Skin epidermis (tissue), 12 donors: Measurements from ENCODE around the gene NCOA3.
"Not testable (repeated sequence)": the region's sequence is repeated elsewhere in the genome, so short reads cannot be mapped to it uniquely, and the experiment has no call there.

Experiments
- H3K27ac ChIP-seq, 21 experiments: fragments of 200-600 bp; sonication (generic) in 11 of 21; one replicate each; pipeline ENCODE4 v1.5.0; 2020; ENCODE audit warnings: mild to moderate bottlenecking in 3 of 21, inconsistent platforms in 2 of 21, moderate library complexity in 2 of 21
- H3K4me3 ChIP-seq, 7 experiments: fragments of 200-600 bp; sonication (generic) in 2 of 7; one replicate each; pipeline ENCODE4 v1.5.0; 2020; ENCODE audit warnings: inconsistent platforms in 2 of 7, mild to moderate bottlenecking in 2 of 7, moderate library complexity in 1 of 7

Gene NCOA3

DNA sequence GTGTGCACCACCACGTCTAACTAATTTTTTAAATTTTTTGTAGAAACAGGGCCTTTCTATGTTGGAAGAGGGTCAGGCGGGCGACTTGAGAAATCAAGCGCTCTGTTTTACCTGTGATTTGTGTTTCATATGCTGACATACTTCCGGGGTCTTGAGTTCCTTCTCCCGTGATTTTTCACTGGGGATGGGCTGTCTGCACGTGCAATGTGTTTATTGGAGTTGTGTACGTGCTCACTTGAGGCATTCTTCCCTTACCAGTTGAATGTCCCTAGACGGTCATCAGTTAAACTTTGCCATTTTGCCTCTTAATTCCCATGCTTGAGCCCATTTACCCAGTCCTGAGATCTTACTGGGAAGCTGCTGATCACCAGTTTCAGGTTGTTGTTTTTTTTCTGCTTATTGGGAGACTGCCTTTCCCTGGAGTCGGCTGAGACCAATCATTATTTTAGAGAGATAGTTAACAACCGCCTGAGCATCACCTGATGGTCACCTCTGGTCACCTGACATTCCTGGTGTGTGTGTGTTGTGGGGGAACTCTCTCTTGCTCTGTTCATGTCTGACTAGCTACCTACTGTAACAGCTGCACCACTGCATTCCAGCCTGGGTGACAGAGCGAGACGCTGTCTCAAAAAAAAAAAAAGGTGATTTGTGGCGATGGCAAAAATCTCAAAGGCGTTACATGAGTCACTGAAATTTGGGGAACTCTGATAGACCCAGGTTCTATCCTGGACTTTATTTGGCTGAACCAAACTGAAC lies 34.8 kb upstream of the NCOA3 start:
- no peak overlapping the region for H3K27ac ChIP-seq
- H3K4me3 ChIP-seq = no peak overlapping the region

DNA sequence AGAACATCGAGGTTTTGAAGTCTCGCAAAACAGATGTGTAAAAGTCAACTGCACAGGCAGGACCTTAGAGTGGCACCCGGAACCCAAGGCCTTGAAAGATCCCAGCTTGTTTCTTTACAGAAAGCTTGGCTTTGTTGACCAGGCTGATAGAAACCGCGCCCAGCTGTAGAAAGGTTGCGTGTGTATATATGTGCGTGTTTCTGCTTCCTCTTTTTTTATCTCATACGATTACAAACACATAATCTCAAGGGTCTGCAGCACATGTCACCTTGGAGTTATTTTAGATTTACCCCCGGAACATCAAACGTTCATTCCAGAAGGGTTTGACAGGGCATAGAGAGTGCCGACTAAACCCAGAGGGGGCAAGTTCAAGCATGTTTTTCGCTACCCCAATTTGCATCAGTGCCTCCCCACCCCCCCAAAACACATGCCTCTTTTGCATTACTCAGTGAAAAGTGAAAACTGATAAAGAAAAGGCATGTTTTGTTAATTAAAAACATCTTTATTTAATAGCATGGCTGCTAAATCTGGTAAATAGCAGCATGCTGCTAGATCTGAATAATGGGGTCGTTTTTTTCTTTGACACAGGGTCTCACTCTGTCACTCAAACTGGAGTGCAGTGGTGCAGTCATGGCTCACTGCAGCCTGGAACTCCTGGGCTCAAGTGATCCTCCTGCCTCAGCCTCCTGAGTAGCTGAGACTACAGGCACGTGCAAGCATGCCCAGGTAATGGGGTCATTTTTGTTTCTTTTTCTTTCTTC lies 33.2 kb upstream of the NCOA3 start:
- Histone ChIP-seq H3K4me3 (no peak overlapping the region), H3K27ac (no peak overlapping the region)

DNA sequence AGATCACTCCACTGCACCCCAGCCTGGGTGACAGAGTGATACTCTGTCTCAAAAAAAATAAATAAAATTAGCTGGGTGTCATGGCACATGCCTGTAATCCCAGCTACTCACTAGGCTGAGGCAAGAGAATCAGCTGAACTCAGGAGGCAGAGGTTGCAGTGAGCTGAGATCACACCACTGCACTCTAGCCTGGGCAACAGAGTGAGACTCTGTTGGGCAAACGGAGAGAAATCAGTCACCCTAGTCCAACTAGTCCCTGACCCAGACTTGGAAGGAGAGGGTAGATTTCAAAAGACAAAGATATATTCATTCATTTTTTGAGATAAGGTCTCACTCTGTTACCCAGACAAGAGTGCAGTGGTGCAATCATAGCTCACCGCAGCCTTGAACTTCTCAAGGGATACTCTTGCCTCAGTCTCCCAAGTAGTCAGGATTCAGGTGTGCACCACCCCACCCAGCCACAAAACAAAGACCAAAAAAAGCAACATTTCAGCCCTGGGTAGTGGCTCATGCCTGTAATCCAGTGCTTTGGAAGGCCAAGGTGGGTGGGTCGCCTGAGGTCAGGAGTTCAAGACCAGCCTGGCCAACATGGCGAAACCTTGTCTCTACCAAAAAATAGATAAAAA lies 26.2 kb upstream of the NCOA3 start:
- H3K4me3 ChIP-seq = no peak overlapping the region
- H3K27ac ChIP-seq = no peak overlapping the region

DNA sequence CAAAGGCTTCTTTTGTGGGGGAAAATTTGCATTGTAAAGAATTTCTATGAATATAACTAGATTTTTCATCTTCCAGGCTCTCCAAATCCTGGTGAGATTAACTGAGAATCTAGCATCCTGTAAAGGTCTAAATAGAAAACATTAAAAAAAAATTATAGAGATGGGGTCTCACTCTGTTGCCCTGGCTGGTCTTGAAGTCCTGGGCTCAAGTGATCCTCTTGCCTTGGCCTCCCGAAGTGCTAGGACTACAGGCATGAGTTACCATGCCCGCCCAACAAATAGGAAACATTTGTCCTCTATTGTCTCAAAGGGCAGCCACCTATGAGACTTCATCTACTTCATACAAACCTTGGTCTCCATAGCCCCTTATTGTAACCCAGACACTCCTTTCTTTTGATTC lies 25.2 kb upstream of the NCOA3 start:
- no peak overlapping the region for H3K4me3 ChIP-seq
- H3K27ac ChIP-seq = no peak overlapping the region

DNA sequence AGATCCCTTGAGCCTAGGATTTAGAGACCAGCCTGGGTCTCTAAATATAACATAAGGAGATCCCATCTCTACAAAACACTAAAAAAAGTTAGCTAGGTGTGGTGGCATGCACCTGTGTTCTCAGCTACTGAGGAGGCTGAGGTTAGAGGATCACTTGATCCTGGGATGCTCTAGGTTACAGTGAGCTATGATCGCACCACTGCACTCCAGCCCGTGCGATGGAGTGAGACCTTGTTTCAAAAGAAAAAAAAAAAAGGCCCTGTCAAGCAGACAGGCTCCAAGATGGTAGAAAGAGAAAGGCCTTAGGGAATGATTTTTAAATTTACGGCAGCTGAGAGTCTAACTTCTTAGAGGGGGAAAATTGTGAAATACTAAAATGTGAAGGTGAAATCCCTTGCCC lies 22.6 kb upstream of the NCOA3 start:
- Histone ChIP-seq H3K27ac (peak overlapping the region in 10 of 21 experiments; percentile 4 to 75 (median 60)), H3K4me3 (no peak overlapping the region)

DNA sequence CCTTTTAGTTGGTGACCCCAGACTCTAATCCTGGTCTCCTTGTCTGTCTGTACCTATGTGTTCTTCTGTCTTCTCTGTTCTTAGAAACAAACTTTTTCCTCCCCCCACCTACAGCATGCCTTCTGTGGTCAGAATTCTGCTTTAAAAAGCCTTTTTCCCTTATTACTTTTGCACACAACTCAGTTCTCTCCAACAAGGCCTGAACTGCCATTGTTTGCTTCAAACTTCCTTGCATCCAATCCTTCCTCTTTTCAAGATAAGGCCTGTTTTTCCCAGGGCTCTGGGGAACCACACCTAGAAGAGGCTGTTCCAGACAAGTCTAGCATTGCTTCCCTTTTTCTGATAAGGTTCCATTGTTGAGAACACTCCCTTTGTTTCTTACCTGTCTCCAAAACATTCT lies 22.2 kb upstream of the NCOA3 start:
- Histone ChIP-seq H3K4me3 (no peak overlapping the region), H3K27ac (peak overlapping the region in 10 of 21 experiments; percentile 4 to 75 (median 60))

- peak overlapping the region in 6 of 21 experiments; percentile 24 to 75 (median 62) for H3K27ac ChIP-seq
- H3K4me3 ChIP-seq = no peak overlapping the region
Measured at GRCh38 chr20:47480239-47480638, 21.4 kb upstream of the NCOA3 start.

DNA sequence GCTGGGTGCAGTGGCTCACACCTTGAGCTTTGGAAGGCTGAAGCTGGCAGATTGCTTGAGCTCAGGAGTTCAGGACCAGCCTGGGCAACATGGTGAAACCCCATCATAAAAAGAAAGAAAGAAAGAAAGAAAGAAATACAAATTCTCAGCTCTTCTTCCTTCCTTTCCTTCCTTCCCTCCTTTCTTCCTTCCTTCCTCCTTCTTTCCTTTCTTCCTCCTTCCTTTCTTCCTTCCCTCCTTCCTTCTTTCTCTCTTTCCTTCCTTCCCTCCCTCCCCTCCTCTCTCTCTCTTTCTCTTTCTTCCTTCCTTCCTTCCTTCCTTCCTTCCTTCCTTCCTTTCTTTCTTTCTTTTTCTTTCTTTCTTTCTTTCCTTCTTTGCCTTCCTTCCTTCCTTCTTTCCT lies 21.0 kb upstream of the NCOA3 start:
- Histone ChIP-seq H3K4me3 (no peak overlapping the region), H3K27ac (peak overlapping the region in 2 of 21 experiments; percentile 65 to 71)

DNA sequence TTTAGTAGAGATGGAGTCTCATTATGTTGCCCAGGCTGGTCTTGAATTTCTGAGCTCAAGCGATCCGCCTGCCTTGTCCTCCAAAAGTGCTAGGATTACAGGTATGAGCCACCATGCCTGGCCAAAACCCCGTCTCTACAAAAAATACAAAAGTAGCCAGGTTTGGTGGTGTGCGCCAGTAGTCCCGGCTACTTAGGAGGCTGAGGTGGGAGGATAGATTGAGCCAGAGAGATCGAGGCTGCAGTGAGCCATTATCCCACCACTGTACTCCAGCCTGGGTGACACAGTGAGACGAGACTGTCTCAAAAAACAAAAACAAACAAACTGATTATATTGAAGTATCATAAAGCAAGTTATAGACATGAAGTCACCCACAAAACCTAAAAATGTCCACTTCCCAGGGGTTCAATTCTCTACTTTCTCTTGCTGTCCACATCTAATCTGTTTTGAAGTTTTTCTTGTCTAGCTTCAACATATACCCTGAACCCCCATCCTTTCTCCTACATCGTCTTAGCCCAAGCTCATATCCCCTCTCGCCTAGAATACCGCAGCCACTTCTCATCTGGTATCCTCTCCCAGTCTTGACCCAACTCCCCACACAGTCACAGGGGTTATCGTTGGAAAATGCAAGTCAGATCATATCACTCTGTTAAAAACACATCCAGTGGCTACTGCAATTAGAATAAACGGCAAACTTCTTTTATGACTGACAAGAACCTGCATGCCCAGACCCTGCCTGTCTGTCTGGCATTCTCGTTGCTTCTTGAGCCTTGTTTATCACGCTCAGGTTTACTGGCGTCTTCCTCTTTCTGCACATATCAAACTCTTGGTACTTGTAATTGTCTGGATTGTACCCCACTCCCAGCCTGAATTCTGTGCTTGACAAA lies 20.1 kb upstream of the NCOA3 start:
- Histone ChIP-seq H3K27ac (peak overlapping the region in 8 of 21 experiments; percentile 1 to 57 (median 30)), H3K4me3 (no peak overlapping the region)

GRCh38 chr20:47482705-47483104 lies 19.0 kb upstream of the NCOA3 start:
- Histone ChIP-seq H3K27ac (peak overlapping the region in 7 of 21 experiments; percentile 1 to 57 (median 29)), H3K4me3 (no peak overlapping the region)

- no peak overlapping the region for H3K27ac ChIP-seq
- H3K4me3 ChIP-seq = no peak overlapping the region
Measured at GRCh38 chr20:47484303-47484702, 17.4 kb upstream of the NCOA3 start.

DNA sequence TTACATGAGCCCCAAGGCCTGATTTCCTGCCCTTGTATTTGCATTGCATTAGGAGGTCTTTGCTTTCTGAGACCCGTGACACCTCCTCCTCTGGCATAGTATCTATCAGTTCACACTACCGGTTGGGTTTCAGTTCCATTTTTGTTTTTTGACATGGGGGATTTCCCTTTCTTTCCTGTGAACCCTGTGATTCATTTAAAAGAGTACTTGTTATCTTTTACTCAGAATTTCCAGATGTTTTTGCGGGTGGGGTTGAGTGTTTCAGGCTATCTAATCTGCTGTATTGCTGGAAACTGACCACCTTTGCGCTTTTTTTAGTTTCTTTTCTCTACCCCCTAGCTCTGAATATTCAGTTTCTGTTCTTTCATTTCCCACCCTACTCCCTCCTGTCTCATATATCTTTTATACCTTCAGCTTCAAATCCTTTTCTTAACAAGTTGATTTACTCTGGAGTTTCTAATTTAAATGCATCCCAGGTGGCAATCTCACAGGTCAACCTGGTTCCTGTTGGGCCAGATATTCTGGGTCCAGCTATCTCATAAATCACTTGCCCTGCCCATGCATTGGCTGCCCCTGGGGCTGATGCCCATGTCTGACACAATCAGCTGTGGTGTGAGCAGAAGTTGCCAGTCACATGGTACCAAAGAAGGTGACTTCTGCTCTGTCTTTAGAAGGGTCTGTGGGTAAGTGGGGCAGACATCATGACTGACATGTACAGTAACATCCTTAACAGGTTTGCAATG lies 14.3 kb upstream of the NCOA3 start:
- Histone ChIP-seq H3K4me3 (no peak overlapping the region), H3K27ac (peak overlapping the region in 13 of 21 experiments; percentile 16 to 66 (median 37))

- Histone ChIP-seq H3K4me3 (no peak overlapping the region), H3K27ac (peak overlapping the region in 4 of 21 experiments; percentile 11 to 36 (median 17))
Measured at GRCh38 chr20:47489448-47489872, 12.2 kb upstream of the NCOA3 start.

GRCh38 chr20:47490795-47491194 lies 10.9 kb upstream of the NCOA3 start:
- H3K4me3 ChIP-seq = no peak overlapping the region
- no peak overlapping the region for H3K27ac ChIP-seq

DNA sequence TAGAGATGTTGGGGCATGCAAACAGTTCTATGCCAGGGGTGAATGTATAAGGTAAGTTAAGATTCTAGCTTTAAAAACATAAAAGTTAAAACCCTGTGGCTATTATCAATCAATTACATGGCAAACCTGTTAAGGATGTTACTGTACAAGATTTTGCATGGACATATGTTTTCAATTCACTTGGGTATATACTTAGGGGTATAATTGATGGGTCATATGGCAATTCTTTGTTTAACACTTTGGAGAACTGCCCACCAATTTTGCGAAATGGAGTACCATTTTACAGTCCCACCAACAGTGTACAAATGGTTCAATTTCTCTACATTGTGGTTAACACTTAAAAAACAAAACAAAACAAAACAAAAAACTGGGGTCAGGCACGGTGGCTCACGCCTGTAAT lies 9.4 kb upstream of the NCOA3 start:
- Histone ChIP-seq H3K27ac (peak overlapping the region in 11 of 21 experiments; percentile 34 to 84 (median 53)), H3K4me3 (no peak overlapping the region)

GRCh38 chr20:47493175-47493962 lies 8.3 kb upstream of the NCOA3 start:
- no peak overlapping the region for H3K4me3 ChIP-seq

DNA sequence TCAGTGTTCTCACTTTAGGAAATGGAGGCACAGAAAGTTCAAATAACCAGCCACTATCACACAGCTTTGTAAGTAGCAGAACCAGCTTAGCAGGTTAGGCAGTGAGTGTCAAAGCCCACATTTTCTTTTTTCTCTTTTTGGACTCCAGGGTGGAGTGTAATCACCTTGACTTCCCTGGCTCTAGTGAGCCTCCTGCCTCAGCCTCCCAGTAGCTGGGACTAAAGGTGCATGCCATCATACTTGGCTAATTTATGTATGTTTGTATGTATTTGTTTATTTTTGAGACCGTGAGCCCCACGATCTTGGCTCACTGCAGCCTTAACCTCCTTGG lies 7.8 kb upstream of the NCOA3 start:
- Histone ChIP-seq H3K4me3 (no peak overlapping the region), H3K27ac (peak overlapping the region in 14 of 21 experiments; percentile 4 to 84 (median 54))

More at GRCh38 chr20:47493175-47493962, 8.3 kb upstream of the NCOA3 start:
- H3K27ac ChIP-seq = peak overlapping the region in 19 of 21 experiments; percentile 4 to 84 (median 52)

DNA sequence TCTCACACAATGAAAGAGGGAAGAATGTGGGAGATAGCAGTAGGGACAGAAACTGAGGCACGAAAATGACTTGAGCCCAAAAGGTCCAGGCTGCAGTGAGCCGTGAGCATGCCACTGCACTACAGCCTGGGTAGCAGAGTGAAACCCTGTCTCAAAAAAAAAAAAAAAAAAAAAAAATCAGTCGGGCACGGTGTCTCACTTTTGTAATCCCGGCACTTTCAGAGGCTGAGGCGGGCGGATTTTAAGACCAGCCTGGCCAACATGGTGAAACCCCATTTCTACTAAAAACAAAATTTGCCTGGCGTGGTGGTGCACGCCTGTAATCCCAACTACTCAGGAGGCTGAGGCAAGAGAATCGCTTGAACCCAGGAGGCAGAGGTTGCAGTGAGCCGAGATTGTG lies 7.1 kb upstream of the NCOA3 start:
- not testable (repeated sequence) for H3K4me3 ChIP-seq
- peak overlapping the region in 3 of 21 experiments; percentile 50 to 84 (median 59) for H3K27ac ChIP-seq
